GM23248 (cell line): ENCODE results near the gene CCL11.

Experiments used
- EZH2 ChIP-seq: fragments of 200-600 bp; sonication (generic); IDR thresholded peaks from 2 replicates; pipeline ENCODE4 v1.6.1; 2018; ENCODE audit warnings: antibody characterized with exemption, mild to moderate bottlenecking; ENCODE audit not compliant: insufficient read depth, poor library complexity, severe bottlenecking
- EZH2phosphoT487 ChIP-seq: fragments of 200-600 bp; sonication (generic); IDR thresholded peaks from 2 replicates; pipeline ENCODE4 v1.6.1; 2018; ENCODE audit warnings: antibody characterized with exemption, moderate library complexity, mild to moderate bottlenecking, low read depth; ENCODE audit not compliant: insufficient read depth

DNA sequence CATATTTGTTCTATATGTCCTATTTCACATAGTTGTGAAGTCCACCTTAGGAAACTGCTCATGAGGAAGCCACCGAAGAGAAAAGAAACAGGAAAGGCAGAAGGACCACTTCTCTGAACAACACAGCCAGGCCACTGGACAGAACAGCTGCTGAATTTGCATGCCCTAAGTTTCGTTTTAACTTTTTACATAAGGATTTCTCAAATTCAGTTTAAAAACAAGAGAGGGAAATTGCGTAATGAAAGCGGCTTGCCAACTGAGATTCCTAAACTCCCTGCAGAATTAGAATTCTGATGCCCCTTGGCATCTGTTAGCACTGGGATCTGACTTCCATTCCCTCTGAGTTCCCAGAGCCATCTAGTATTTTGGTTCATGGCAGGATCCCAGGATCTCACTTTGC is 28.7 kb downstream of the CCL11 start:
- no peak for TF ChIP-seq EZH2phosphoT487
- no peak for TF ChIP-seq EZH2
